ENCODE measurements around the gene TGFA. TPM values are rescaled to one million over a fixed set of nuclear protein-coding genes. Genes with fewer than 3 reads are reported as not detected.

The TGFA gene
- total RNA-seq: 0.56 and 3.1 TPM in 2 replicates

DNA sequence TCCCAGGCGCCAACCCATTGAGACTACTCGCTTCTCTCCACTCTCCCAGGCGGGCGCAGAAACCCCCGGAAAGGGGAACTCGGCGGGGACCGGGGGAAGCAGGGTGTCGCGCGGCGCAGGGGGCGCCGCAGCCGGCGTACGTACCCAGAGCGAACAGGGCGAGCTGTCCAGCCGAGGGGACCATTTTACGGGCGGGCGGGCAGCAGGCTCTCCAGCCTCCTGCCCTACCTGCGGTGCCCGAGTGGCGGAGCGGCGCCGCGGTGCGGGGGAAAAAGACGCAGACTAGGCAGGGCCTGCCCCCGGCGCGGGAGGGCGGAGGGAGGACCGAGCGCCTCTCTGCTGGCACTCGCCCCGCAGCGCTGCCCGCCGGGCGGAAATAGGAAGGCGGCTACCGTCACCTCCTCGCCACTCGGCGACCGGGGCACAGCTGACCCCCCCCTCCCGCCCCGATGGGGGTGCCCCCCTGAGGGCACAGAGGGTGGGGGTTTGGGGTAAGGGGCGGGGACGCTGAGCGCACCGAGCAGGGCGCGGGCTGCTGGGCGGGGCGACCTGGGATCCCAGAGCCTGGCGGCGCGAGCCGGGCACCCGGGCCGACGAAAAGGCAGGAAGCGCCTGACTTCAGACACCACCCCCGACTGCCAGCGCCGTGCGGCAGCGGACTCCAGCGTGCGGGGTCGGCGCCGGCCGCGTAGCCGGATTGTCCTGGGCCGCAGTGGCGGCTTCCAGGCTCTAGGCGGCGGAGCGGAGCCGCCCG lies at the start of gene TGFA:
Gene TGFA, minus strand, starts transcription at position 243 of the 754 bp plus-strand sequence. Its CDS starts 59 bp downstream, at position 184.

Other genes with a start within 250 kb of the TGFA start
- gene ADD2, start 214.4 kb upstream of the TGFA start, total RNA-seq: 0.28 TPM in 1 of 2 replicates, not detected in the other
- gene FIGLA, start 236.8 kb upstream of the TGFA start, total RNA-seq: not detected in 2 replicates

All from regular cardiac myocyte (primary cell).